ENCODE results near the gene RGL3. TPM values are rescaled to one million over a fixed set of nuclear protein-coding genes. Genes with fewer than 3 reads are reported as not detected.

The RGL3 gene
- total and polyA plus RNA-seq, 2 donors (not counting 1 experiment from before 2014, with no cell fraction given): 0.20 to 4.0 TPM

DNA sequence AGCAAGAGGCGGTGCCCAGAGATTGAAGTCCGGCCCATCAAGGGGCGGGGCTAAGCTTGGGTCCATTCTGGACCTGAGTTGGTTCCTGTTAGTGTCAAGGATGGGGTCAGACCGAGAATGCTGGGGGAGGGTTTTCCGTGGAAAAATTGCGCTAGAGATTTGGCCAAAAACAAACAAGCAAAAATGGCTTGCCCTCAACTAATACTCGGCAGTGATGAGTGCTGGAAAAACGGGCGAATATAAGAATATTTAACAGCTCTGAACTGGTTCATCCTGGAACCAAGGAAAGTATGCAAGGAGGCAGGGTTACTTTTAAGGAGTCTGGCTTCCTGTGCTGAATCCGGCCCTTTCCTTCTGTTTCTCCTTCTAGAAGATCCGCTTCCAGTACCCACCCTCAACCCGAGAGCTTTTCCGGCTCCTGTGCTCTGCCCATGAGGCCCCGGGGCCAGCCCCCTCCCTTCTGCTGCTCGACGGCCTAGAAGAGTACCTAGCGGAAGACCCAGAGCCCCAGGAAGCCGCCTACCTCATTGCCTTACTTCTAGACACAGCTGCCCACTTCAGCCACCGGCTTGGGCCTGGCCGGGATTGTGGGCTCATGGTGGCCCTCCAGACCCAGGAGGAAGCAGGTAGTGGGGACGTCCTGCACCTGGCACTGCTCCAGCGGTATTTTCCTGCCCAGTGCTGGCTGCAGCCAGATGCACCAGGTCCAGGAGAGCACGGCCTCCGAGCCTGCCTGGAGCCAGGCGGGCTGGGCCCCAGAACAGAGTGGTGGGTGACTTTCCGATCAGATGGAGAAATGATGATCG lies 43.8 kb downstream of the RGL3 start:
- H3K4me2 ChIP-seq (ENCODE audit: extremely low read depth, insufficient read depth, low read length): peak overlapping the region; percentile 96
- peak overlapping the region; percentile 77 for H3K27ac ChIP-seq (ENCODE audit: insufficient read depth, low read length)
- H3K36me3 ChIP-seq (ENCODE audit: control insufficient read depth, insufficient read depth, low read length): no peaks in the 10 kb centered on the region
- no peak for DNase-seq (ENCODE audit: low read depth in 2 of 2)
- peaks cover 29% of the 10 kb centered on the region for H3K4me1 ChIP-seq (ENCODE audit: control insufficient read depth, extremely low read depth, insufficient read depth, low read length)
- peak overlapping the region; percentile 30 for H3K9ac ChIP-seq (ENCODE audit: insufficient read depth, low read length)
- no peaks in the 10 kb centered on the region for H3K27me3 ChIP-seq (ENCODE audit: control insufficient read depth, insufficient read depth, low read length)
- peak overlapping the region; percentile 4 for H2AFZ ChIP-seq (ENCODE audit: low read length)
- TF ChIP-seq, protein P1, sequence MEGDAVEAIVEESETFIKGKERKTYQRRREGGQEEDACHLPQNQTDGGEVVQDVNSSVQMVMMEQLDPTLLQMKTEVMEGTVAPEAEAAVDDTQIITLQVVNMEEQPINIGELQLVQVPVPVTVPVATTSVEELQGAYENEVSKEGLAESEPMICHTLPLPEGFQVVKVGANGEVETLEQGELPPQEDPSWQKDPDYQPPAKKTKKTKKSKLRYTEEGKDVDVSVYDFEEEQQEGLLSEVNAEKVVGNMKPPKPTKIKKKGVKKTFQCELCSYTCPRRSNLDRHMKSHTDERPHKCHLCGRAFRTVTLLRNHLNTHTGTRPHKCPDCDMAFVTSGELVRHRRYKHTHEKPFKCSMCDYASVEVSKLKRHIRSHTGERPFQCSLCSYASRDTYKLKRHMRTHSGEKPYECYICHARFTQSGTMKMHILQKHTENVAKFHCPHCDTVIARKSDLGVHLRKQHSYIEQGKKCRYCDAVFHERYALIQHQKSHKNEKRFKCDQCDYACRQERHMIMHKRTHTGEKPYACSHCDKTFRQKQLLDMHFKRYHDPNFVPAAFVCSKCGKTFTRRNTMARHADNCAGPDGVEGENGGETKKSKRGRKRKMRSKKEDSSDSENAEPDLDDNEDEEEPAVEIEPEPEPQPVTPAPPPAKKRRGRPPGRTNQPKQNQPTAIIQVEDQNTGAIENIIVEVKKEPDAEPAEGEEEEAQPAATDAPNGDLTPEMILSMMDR (conservative IDR thresholded peaks at IDR 0.05 in 1 of 2, IDR thresholded peaks at IDR 0.05 in 1 of 2; ENCODE audit: low read depth in 1 of 2, low read length in 2 of 2): no peak
- peaks cover 7% of the 10 kb centered on the region for H3K79me2 ChIP-seq (ENCODE audit: control insufficient read depth, insufficient read depth, low read length)
- no peaks in the 10 kb centered on the region for H4K20me1 ChIP-seq (ENCODE audit: control insufficient read depth, extremely low read depth, insufficient read depth, low read length)
- H3K9me3 ChIP-seq (ENCODE audit: control insufficient read depth, insufficient read depth, low read depth, low read length): no peaks in the 10 kb centered on the region
- peak overlapping the region; percentile 30 to 69 (median 55) for H3K4me3 ChIP-seq (replicated peaks in 1 of 4; ENCODE audit: control extremely low read depth in 1 of 4, insufficient read depth in 1 of 4, low read depth in 3 of 4, low read length in 4 of 4)

DNA sequence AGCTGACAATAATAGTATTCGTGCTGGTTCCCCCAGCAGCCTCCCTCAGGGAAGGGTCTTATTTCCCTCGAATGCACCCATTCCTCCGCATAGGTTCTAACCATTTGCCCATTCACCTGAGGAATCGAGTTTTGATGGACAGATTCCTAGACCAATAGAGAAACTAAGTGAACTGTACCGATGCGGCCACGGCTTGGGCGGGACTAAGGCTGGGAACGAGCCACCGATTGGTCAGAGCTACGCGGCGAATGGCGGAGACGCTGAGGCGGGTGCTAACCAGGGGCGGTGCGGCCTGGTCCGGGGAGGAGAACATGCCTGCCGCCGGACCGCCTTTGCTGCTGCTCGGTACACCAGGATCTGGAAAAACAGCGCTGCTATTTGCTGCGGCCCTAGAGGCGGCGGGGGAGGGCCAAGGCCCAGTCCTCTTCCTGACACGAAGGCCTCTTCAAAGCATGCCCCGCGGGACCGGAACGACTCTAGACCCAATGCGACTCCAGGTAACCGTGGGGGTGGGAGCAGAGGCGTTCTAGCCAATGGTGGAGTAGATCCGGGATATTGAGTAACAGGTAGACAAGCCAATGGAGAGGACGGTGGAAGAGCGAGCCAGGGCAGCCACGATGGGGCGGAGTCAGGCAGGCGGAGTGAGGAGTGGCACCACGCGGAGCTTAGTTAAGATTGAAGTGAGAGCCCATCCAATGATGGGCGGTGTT lies 44.5 kb downstream of the RGL3 start, which contains the start of gene SWSAP1:
TSS of gene SWSAP1 (plus strand) at position 234 of the 710 bp plus-strand sequence. CDS start at position 249, 15 bp downstream.
- TF ChIP-seq, protein P1 (conservative IDR thresholded peaks at IDR 0.05 in 1 of 2, IDR thresholded peaks at IDR 0.05 in 1 of 2; ENCODE audit: low read depth in 1 of 2, low read length in 2 of 2): no peak
- no peak for TF ChIP-seq EZH2 (IDR thresholded peaks at IDR 0.05; ENCODE audit: low read length, missing control alignments)
- Histone ChIP-seq H3K9me3 (ENCODE audit: control insufficient read depth, insufficient read depth, low read depth, low read length) (no peaks in the 10 kb centered on the region), H3K4me2 (ENCODE audit: extremely low read depth, insufficient read depth, low read length) (peak within 1 kb of the TSS; percentile 96), H2AFZ (ENCODE audit: low read length) (peak within 1 kb of the TSS; percentile 93), H4K20me1 (ENCODE audit: control insufficient read depth, extremely low read depth, insufficient read depth, low read length) (no peaks in the 10 kb centered on the region), H3K4me3 (replicated peaks in 1 of 4; ENCODE audit: control extremely low read depth in 1 of 4, insufficient read depth in 1 of 4, low read depth in 3 of 4, low read length in 4 of 4) (peak within 1 kb of the TSS; percentile 68 to 77 (median 69)), H3K4me1 (ENCODE audit: control insufficient read depth, extremely low read depth, insufficient read depth, low read length) (peaks cover 29% of the 10 kb centered on the region), H3K36me3 (ENCODE audit: control insufficient read depth, insufficient read depth, low read length) (no peaks in the 10 kb centered on the region), H3K27ac (ENCODE audit: insufficient read depth, low read length) (peak within 1 kb of the TSS; percentile 77), H3K9ac (ENCODE audit: insufficient read depth, low read length) (peak within 1 kb of the TSS; percentile 75), H3K27me3 (ENCODE audit: control insufficient read depth, insufficient read depth, low read length) (no peaks in the 10 kb centered on the region), H3K79me2 (ENCODE audit: control insufficient read depth, insufficient read depth, low read length) (peaks cover 3% of the 10 kb centered on the region)
- peak; percentile 99 to 100 for DNase-seq (ENCODE audit: low read depth in 2 of 2)

DNA sequence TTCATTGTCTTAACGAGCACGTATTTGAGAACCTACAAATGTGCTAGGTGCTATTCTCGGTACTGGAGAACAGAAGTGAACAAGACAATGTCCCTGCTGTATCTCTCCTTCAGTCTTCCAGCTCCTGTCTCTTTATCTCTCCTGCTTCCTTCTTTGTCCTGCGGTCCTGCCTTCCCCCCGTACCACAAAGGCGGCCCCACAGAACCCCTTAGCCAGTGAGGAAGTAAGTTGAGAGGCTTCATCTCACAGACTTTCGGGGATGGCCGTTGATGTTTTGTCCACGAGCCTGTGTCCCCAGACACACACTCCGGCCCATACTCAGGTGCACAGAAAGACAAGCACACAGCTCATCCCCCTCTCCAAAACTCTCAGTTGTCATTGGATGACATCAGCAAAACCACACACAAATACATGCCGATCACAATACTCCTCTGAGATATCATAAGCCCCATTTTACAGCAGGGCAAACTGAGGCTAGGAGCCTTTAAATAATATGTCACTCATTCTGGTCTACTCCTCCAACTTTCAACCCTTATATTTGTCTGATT lies 45.2 kb downstream of the RGL3 start:
- H3K36me3 ChIP-seq (ENCODE audit: control insufficient read depth, insufficient read depth, low read length): no peaks in the 10 kb centered on the region
- H3K4me3 ChIP-seq (replicated peaks in 1 of 4; ENCODE audit: control extremely low read depth in 1 of 4, insufficient read depth in 1 of 4, low read depth in 3 of 4, low read length in 4 of 4): peak overlapping the region; percentile 68 to 77 (median 69)
- peaks cover 3% of the 10 kb centered on the region for H3K79me2 ChIP-seq (ENCODE audit: control insufficient read depth, insufficient read depth, low read length)
- peak overlapping the region; percentile 88 for H3K4me2 ChIP-seq (ENCODE audit: extremely low read depth, insufficient read depth, low read length)
- H4K20me1 ChIP-seq (ENCODE audit: control insufficient read depth, extremely low read depth, insufficient read depth, low read length): no peaks in the 10 kb centered on the region
- TF ChIP-seq EZH2 (IDR thresholded peaks at IDR 0.05; ENCODE audit: low read length, missing control alignments): no peak
- TF ChIP-seq, protein P1 (conservative IDR thresholded peaks at IDR 0.05 in 1 of 2, IDR thresholded peaks at IDR 0.05 in 1 of 2; ENCODE audit: low read depth in 1 of 2, low read length in 2 of 2): no peak
- H3K27me3 ChIP-seq (ENCODE audit: control insufficient read depth, insufficient read depth, low read length): no peaks in the 10 kb centered on the region
- DNase-seq (ENCODE audit: low read depth in 2 of 2): no peak
- H2AFZ ChIP-seq (ENCODE audit: low read length): no peak overlapping the region
- H3K9me3 ChIP-seq (ENCODE audit: control insufficient read depth, insufficient read depth, low read depth, low read length): no peaks in the 10 kb centered on the region
- H3K4me1 ChIP-seq (ENCODE audit: control insufficient read depth, extremely low read depth, insufficient read depth, low read length): peaks cover 29% of the 10 kb centered on the region
- H3K9ac ChIP-seq (ENCODE audit: insufficient read depth, low read length): no peak overlapping the region
- no peak overlapping the region for H3K27ac ChIP-seq (ENCODE audit: insufficient read depth, low read length)
